Esophagus muscularis mucosa (tissue), 4 donors: ENCODE measurements around the gene AGT. TPM values are rescaled to one million over a fixed set of nuclear protein-coding genes. Genes with fewer than 3 reads are reported as not detected.

Experiments
- DNase-seq: peaks from one replicate; pipeline ENCODE4 v3.0.0-alpha.2; 2017; ENCODE audit errors: extremely low spot score
- H3K27ac ChIP-seq, 4 donors: fragments of 200-600 bp; sonication (generic); replicated peaks in 1 of 4; 1 replicate in 3 of 4; 2 replicates in 1 of 4; pipeline ENCODE4 v1.5.1; 2016 to 2019; ENCODE audit warnings: mild to moderate bottlenecking in 1 of 4
- H3K27me3 ChIP-seq, 4 donors: fragments of 200-600 bp; sonication (generic); one replicate each; pipeline versions ENCODE4 v1.5.1 to v1.6.0; 2016 to 2019
- H3K36me3 ChIP-seq, 4 donors: fragments of 200-600 bp; sonication (generic); one replicate each; pipeline ENCODE4 v1.5.1; 2016 to 2019
- H3K4me1 ChIP-seq, 4 donors: fragments of 200-600 bp; sonication (generic); one replicate each; pipeline ENCODE4 v1.5.1; 2016 to 2019
- H3K4me3 ChIP-seq, 4 donors: fragments of 200-600 bp; sonication (generic); 1 replicate in 2 of 4; 2 replicates in 2 of 4; pipeline ENCODE4 v1.5.1; 2016 to 2019; ENCODE audit warnings: mild to moderate bottlenecking in 4 of 4, moderate library complexity in 1 of 4
- H3K9me3 ChIP-seq, 4 donors: fragments of 200-600 bp; sonication (generic); 1 replicate in 3 of 4; 2 replicates in 1 of 4; pipeline ENCODE4 v1.5.1; 2016 to 2019
- EP300 ChIP-seq: sonication (generic); formaldehyde crosslinking; IDR thresholded peaks from one replicate; pipeline ENCODE4 v1.6.1; 2017; ENCODE audit warnings: antibody characterized with exemption
- POLR2A ChIP-seq: fragments of 450-650 bp; IDR thresholded peaks from one replicate; pipeline ENCODE4 v1.6.1; 2017; ENCODE audit warnings: antibody characterized with exemption, moderate library complexity, mild to moderate bottlenecking, low read depth
- POLR2AphosphoS5 ChIP-seq, 2 donors: sonication (generic); formaldehyde crosslinking; IDR thresholded peaks; one replicate each; pipeline ENCODE4 v1.6.1; 2017; ENCODE audit warnings: antibody characterized with exemption in 2 of 2
- WGBS: methylation state at CpG from one replicate; pipeline ENCODE4 v1.1.5; 2018; 5-methylcytosine and 5-hydroxymethylcytosine counted together
- intact Hi-C: fragments of 100-400 bp; cut with DNase I; formaldehyde crosslinking; loops from one replicate; pipeline ENCODE4 v1.15.1; 2023
- total RNA-seq, 4 donors: library from RNA; depleted of rRNA; stranded (reverse); fragments of >200 nt; gene quantifications; one replicate each; pipeline versions ENCODE4 v1.1.0 to v1.2.1, GENCODE V29; 2016
- TF ChIP-seq, protein P1 (sequence below), 3 experiments: fragments of 200-600 bp in 2 of 3; fragments of 450-650 bp in 1 of 3; sonication (generic) in 2 of 3; IDR thresholded peaks; one replicate each; pipeline ENCODE4 v1.5.1; 2017 to 2019; ENCODE audit warnings: antibody characterized with exemption in 3 of 3, mild to moderate bottlenecking in 2 of 3, moderate library complexity in 1 of 3

AGT gene
- total RNA-seq, 4 donors from 2014 or later = 3.7 to 15.3 (median 12.3) TPM

DNA sequence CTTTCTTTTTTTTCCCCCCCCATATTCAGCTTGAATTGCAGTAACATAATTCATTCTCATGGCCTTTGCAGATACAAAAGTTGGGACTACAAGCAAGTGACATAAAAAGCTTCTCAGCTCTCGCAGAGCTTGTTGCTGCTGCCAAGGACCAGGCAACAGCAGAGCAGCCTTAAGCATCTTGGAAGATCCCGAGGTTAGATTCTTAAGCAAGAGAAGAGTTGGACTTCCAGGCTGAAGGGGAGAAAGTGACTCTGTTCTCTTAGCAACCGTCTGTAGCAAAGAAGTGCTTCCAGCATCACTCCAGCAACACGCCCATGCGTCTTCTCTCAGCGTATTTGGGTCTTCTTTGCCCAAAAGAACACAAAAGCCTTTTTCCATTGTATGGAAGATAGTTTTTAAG, 20.7 kb downstream of the AGT start:
- TF ChIP-seq POLR2A (no peak), POLR2AphosphoS5 (IDR thresholded peaks at IDR 0.05) (no peak), EP300 (no peak)
- TF ChIP-seq, protein P1, sequence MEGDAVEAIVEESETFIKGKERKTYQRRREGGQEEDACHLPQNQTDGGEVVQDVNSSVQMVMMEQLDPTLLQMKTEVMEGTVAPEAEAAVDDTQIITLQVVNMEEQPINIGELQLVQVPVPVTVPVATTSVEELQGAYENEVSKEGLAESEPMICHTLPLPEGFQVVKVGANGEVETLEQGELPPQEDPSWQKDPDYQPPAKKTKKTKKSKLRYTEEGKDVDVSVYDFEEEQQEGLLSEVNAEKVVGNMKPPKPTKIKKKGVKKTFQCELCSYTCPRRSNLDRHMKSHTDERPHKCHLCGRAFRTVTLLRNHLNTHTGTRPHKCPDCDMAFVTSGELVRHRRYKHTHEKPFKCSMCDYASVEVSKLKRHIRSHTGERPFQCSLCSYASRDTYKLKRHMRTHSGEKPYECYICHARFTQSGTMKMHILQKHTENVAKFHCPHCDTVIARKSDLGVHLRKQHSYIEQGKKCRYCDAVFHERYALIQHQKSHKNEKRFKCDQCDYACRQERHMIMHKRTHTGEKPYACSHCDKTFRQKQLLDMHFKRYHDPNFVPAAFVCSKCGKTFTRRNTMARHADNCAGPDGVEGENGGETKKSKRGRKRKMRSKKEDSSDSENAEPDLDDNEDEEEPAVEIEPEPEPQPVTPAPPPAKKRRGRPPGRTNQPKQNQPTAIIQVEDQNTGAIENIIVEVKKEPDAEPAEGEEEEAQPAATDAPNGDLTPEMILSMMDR (IDR thresholded peaks at IDR 0.05) = no peak
- Histone ChIP-seq H3K9me3 (no peaks in the 10 kb centered on the region), H3K27me3 (no peaks in the 10 kb centered on the region), H3K4me1 (peaks cover 0 to 3% (median 0%) of the 10 kb centered on the region in 4 donors), H3K36me3 (peaks cover 47 to 64% (median 62%) of the 10 kb centered on the region in 4 donors), H3K27ac (no peak overlapping the region), H3K4me3 (no peak overlapping the region)
- intact Hi-C loops = no loop called here
- no peak for DNase-seq
- 80% methylated on average over 6 of the region's 6 CpGs for WGBS

DNA sequence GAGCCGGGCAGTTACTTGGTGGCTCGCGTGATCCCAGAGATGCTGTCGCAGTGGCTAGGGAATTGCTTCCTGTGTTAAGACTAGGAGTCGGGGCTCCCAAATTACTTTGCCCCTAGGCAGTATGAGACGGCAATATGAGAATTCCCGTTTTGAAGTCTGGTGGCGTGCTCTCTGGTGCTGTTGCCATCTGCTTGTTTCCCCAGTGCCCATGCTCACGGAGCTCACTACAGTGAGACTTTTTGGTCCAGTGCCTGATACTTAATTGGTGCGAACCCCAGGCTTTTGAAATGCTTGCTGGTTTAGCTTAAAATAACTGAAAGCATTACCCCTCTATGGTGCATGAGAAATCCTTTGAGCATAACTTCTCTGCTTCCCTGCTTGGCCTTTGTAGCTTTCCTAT, 22.3 kb downstream of the AGT start:
- WGBS = 94% methylated on average over 10 of the region's 10 CpGs
- H3K4me1 ChIP-seq = peaks cover 0 to 3% (median 0%) of the 10 kb centered on the region in 4 donors
- H3K9me3 ChIP-seq = no peaks in the 10 kb centered on the region
- no peaks in the 10 kb centered on the region for H3K27me3 ChIP-seq
- no peak overlapping the region for H3K27ac ChIP-seq
- intact Hi-C loops = no loop called here
- no peak overlapping the region for H3K4me3 ChIP-seq
- peaks cover 58 to 78% (median 74%) of the 10 kb centered on the region in 4 donors for H3K36me3 ChIP-seq
- no peak for DNase-seq
- TF ChIP-seq EP300 (no peak), POLR2AphosphoS5 (IDR thresholded peaks at IDR 0.05) (no peak), POLR2A (no peak)
- TF ChIP-seq, protein P1 (IDR thresholded peaks at IDR 0.05) = no peak

DNA sequence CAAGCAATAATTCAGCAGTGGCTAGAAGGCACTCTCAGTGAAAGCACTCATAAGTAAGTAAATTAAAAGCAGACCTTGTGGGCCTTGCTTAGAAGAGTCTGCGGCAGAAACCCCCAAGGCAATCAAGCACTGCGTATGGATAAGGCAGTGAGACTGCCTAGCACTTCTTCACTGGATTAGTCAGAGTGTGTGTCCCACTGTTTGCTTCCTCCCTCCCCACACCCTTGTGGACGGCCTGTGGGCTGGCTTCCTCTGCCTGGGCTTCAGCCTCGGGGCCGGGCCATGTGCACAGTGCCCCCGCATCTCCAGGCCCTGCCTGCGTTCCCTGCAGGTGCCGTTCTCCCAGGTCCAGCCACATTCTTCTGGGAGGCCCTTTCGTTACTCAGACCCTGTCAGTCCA, 23.8 kb downstream of the AGT start:
- Histone ChIP-seq H3K4me1 (no peaks in the 10 kb centered on the region), H3K4me3 (no peak overlapping the region), H3K27me3 (no peaks in the 10 kb centered on the region), H3K36me3 (peaks cover 66 to 93% (median 88%) of the 10 kb centered on the region in 4 donors), H3K27ac (no peak overlapping the region), H3K9me3 (no peaks in the 10 kb centered on the region)
- intact Hi-C loops = no loop called here
- TF ChIP-seq, protein P1 (IDR thresholded peaks at IDR 0.05) = no peak
- TF ChIP-seq EP300 (no peak), POLR2AphosphoS5 (IDR thresholded peaks at IDR 0.05) (no peak), POLR2A (no peak)
- DNase-seq = no peak
- 89% methylated on average over 9 of the region's 9 CpGs for WGBS

DNA sequence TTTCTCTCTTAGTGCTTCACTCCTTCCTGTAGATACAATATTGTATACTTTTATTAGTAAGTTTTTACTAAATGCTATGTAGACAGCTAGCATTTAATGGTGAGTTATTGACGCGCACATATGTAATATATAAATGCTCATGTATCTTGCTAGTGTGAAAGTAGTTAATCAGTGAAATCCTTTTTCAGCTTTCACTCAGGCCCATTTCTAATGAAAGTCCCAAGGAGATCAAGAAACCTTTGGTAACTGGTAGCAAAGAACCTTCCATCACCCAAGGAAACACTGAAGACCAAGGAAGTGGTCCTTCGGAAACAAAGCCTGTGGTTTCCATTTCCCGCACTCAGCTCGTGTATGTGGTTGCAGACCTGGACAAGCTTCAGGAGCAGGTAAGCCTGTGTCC, 27.2 kb downstream of the AGT start:
- no peak overlapping the region for H3K4me3 ChIP-seq
- DNase-seq = no peak
- H3K9me3 ChIP-seq = no peaks in the 10 kb centered on the region
- no peaks in the 10 kb centered on the region for H3K27me3 ChIP-seq
- peaks cover 53 to 85% (median 78%) of the 10 kb centered on the region in 4 donors for H3K36me3 ChIP-seq
- H3K27ac ChIP-seq = no peak overlapping the region
- peaks cover 11 to 19% (median 14%) of the 10 kb centered on the region in 4 donors for H3K4me1 ChIP-seq
- WGBS = 80% methylated on average over 5 of the region's 5 CpGs
- intact Hi-C loops = no loop called here
- no peak for TF ChIP-seq POLR2AphosphoS5 (IDR thresholded peaks at IDR 0.05)
- TF ChIP-seq, protein P1 (IDR thresholded peaks at IDR 0.05) = no peak
- no peak for TF ChIP-seq EP300
- no peak for TF ChIP-seq POLR2A

DNA sequence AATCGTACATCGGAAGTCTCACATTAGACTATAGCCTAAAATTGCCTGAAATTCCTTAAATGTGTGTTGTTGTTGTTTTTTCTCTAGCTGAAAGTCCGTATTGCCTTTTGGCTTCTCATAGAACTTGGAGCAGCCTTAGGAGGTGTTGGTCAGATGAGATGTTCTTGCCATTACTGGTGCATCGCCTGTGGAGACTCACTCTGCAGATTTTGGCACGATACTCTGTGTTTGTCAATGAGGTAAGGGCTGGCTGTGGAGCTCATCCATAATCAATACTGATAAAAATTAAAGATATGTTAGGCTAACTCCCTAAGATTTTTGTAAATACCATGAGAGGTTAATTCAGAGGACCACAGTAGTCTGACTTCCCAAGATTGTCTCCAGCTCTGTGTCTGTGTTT, 28.9 kb downstream of the AGT start:
- DNase-seq = no peak
- 94% methylated on average over 5 of the region's 5 CpGs for WGBS
- H3K27ac ChIP-seq = no peak overlapping the region
- H3K4me3 ChIP-seq = no peak overlapping the region
- H3K36me3 ChIP-seq = peaks cover 37 to 78% (median 70%) of the 10 kb centered on the region in 4 donors
- H3K4me1 ChIP-seq = peaks cover 12 to 23% (median 21%) of the 10 kb centered on the region in 4 donors
- no peaks in the 10 kb centered on the region for H3K9me3 ChIP-seq
- H3K27me3 ChIP-seq = no peaks in the 10 kb centered on the region
- intact Hi-C loops = no loop called here
- no peak for TF ChIP-seq EP300
- TF ChIP-seq, protein P1 (IDR thresholded peaks at IDR 0.05) = no peak
- TF ChIP-seq POLR2AphosphoS5 (IDR thresholded peaks at IDR 0.05) = no peak
- TF ChIP-seq POLR2A = no peak
